Astrocyte (in vitro differentiated cells and primary cell): ENCODE data around the gene CCDC61.

Experiments
- EZH2 ChIP-seq: IDR thresholded peaks from 2 replicates; pipeline ENCODE4 v1.6.1; 2012; ENCODE audit warnings: mild to moderate bottlenecking, low read length, inconsistent platforms; ENCODE audit not compliant: insufficient read depth
- TF ChIP-seq, protein P1 (sequence below): IDR thresholded peaks from 2 replicates; pipeline ENCODE4 v1.5.1; 2011; ENCODE audit warnings: low read depth, mild to moderate bottlenecking, inconsistent platforms, low read length, moderate library complexity; ENCODE audit not compliant: insufficient read depth

DNA sequence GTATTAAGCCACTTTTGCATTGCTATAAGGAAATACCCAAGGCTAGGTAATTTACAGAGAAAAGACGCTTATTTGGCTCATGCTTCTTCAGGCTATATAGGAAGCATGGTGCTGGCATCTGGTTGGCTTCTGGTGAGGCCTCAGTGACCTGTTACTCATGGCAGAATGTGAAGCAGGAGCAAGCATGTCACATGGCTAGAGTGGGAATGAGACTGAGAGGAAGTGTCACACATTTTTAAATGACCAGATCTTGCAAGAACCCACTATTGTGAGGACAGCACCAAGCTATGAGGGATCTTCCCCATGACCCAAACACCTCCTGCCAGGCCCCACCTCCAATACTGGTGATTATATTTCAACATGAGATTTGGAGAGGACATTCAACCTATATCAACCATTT is 71.2 kb downstream of the CCDC61 start:
- TF ChIP-seq EZH2, result no peak
- TF ChIP-seq, protein P1, sequence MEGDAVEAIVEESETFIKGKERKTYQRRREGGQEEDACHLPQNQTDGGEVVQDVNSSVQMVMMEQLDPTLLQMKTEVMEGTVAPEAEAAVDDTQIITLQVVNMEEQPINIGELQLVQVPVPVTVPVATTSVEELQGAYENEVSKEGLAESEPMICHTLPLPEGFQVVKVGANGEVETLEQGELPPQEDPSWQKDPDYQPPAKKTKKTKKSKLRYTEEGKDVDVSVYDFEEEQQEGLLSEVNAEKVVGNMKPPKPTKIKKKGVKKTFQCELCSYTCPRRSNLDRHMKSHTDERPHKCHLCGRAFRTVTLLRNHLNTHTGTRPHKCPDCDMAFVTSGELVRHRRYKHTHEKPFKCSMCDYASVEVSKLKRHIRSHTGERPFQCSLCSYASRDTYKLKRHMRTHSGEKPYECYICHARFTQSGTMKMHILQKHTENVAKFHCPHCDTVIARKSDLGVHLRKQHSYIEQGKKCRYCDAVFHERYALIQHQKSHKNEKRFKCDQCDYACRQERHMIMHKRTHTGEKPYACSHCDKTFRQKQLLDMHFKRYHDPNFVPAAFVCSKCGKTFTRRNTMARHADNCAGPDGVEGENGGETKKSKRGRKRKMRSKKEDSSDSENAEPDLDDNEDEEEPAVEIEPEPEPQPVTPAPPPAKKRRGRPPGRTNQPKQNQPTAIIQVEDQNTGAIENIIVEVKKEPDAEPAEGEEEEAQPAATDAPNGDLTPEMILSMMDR, result no peak
